ENCODE results near the gene ADARB1. TPM values are rescaled to one million over a fixed set of nuclear protein-coding genes. Genes with fewer than 3 reads are reported as not detected.

The ADARB1 gene
- polyA plus RNA-seq, 1 of the 3 experiments (the other 2 are of a cell fraction): 7.8 TPM

DNA sequence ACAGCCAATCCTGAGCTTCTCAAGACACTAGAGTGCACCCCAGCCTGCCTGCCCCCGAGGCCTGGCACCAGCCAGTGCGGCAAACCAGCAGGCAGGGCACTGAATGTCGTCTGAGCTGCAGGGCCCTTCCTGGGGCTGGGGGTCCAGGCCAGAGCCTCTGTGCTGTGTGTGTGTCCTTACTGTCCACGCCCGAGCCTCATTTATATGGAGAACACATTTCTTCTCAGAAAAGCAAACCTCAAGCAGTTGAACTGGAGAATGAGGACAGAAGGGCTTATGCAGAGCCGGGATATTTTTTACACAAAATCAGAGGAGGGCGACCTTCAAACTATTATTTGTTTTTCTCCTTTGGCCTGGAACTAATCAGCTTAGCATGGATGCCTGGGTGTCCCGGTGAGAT, 160.6 kb downstream of the ADARB1 start:
- no peak overlapping the region for H3K4me2 ChIP-seq
- 80% methylated on average over 8 of the region's 8 CpGs for WGBS (ENCODE audit: low lambda C conversion rate)
- no peak overlapping the region for H3K27ac ChIP-seq (ENCODE audit: low read depth in 2 of 2, low read length in 1 of 2)
- no peak for TF ChIP-seq FOXM1 (IDR thresholded peaks at IDR 0.05; ENCODE audit: low read depth)
- TF ChIP-seq, protein P1, sequence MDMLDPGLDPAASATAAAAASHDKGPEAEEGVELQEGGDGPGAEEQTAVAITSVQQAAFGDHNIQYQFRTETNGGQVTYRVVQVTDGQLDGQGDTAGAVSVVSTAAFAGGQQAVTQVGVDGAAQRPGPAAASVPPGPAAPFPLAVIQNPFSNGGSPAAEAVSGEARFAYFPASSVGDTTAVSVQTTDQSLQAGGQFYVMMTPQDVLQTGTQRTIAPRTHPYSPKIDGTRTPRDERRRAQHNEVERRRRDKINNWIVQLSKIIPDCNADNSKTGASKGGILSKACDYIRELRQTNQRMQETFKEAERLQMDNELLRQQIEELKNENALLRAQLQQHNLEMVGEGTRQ (IDR thresholded peaks at IDR 0.05; ENCODE audit: borderline replicate concordance, low read depth, low read length): no peak
- TF ChIP-seq YY1 (IDR thresholded peaks at IDR 0.05; ENCODE audit: low read depth): no peak
- no peak for TF ChIP-seq EP300 (IDR thresholded peaks at IDR 0.05; ENCODE audit: borderline replicate concordance in 1 of 2, low read depth in 1 of 2, low read length in 1 of 2)
- no peak for TF ChIP-seq POLR2AphosphoS5 (IDR thresholded peaks at IDR 0.05; ENCODE audit: low read depth, low read length)
- no peak for TF ChIP-seq NRF1 (IDR thresholded peaks at IDR 0.05; ENCODE audit: low read depth, low read length)
- TF ChIP-seq NFIC (IDR thresholded peaks at IDR 0.05; ENCODE audit: borderline replicate concordance): no peak
- TF ChIP-seq, protein P2, sequence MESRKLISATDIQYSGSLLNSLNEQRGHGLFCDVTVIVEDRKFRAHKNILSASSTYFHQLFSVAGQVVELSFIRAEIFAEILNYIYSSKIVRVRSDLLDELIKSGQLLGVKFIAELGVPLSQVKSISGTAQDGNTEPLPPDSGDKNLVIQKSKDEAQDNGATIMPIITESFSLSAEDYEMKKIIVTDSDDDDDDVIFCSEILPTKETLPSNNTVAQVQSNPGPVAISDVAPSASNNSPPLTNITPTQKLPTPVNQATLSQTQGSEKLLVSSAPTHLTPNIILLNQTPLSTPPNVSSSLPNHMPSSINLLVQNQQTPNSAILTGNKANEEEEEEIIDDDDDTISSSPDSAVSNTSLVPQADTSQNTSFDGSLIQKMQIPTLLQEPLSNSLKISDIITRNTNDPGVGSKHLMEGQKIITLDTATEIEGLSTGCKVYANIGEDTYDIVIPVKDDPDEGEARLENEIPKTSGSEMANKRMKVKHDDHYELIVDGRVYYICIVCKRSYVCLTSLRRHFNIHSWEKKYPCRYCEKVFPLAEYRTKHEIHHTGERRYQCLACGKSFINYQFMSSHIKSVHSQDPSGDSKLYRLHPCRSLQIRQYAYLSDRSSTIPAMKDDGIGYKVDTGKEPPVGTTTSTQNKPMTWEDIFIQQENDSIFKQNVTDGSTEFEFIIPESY (IDR thresholded peaks at IDR 0.05; ENCODE audit: borderline replicate concordance, low read depth): no peak
- no peak for TF ChIP-seq SMC3 (IDR thresholded peaks at IDR 0.05; ENCODE audit: low read depth, low read length)
- TF ChIP-seq, protein P3, sequence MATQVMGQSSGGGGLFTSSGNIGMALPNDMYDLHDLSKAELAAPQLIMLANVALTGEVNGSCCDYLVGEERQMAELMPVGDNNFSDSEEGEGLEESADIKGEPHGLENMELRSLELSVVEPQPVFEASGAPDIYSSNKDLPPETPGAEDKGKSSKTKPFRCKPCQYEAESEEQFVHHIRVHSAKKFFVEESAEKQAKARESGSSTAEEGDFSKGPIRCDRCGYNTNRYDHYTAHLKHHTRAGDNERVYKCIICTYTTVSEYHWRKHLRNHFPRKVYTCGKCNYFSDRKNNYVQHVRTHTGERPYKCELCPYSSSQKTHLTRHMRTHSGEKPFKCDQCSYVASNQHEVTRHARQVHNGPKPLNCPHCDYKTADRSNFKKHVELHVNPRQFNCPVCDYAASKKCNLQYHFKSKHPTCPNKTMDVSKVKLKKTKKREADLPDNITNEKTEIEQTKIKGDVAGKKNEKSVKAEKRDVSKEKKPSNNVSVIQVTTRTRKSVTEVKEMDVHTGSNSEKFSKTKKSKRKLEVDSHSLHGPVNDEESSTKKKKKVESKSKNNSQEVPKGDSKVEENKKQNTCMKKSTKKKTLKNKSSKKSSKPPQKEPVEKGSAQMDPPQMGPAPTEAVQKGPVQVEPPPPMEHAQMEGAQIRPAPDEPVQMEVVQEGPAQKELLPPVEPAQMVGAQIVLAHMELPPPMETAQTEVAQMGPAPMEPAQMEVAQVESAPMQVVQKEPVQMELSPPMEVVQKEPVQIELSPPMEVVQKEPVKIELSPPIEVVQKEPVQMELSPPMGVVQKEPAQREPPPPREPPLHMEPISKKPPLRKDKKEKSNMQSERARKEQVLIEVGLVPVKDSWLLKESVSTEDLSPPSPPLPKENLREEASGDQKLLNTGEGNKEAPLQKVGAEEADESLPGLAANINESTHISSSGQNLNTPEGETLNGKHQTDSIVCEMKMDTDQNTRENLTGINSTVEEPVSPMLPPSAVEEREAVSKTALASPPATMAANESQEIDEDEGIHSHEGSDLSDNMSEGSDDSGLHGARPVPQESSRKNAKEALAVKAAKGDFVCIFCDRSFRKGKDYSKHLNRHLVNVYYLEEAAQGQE (IDR thresholded peaks at IDR 0.05; ENCODE audit: low read depth, low read length): no peak
- no peak for TF ChIP-seq FOSL2 (IDR thresholded peaks at IDR 0.05; ENCODE audit: borderline replicate concordance, low read depth)
- TF ChIP-seq TCF12 (IDR thresholded peaks at IDR 0.05): no peak
- TF ChIP-seq, protein P4, sequence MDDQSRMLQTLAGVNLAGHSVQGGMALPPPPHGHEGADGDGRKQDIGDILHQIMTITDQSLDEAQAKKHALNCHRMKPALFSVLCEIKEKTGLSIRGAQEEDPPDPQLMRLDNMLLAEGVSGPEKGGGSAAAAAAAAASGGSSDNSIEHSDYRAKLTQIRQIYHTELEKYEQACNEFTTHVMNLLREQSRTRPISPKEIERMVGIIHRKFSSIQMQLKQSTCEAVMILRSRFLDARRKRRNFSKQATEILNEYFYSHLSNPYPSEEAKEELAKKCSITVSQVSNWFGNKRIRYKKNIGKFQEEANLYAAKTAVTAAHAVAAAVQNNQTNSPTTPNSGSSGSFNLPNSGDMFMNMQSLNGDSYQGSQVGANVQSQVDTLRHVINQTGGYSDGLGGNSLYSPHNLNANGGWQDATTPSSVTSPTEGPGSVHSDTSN (IDR thresholded peaks at IDR 0.05): no peak
- TF ChIP-seq MXI1 (IDR thresholded peaks at IDR 0.05; ENCODE audit: low read depth, low read length): no peak
- ChIA-PET POLR2A (no interaction called here), CTCF (interaction anchor here (0.8 to 1.1 kb wide), 3 partner anchors 86 to 98 kb away, joined by 3 to 4 read pairs (median 3); no protein-coding TSS in a partner anchor)
- no peak overlapping the region for H3K4me3 ChIP-seq (ENCODE audit: low read depth in 2 of 2, low read length in 1 of 2)
- H3K79me2 ChIP-seq (ENCODE audit: insufficient read depth): no peaks in the 10 kb centered on the region
- no peaks in the 10 kb centered on the region for H3K36me3 ChIP-seq (replicated peaks in 1 of 2; ENCODE audit: control insufficient read depth in 1 of 2, insufficient read depth in 2 of 2, low read length in 1 of 2)
- no peak for DNase-seq
- H3K9me3 ChIP-seq: no peaks in the 10 kb centered on the region
- H2AFZ ChIP-seq (ENCODE audit: low read depth): no peak overlapping the region
- H3K9me2 ChIP-seq: no peaks in the 10 kb centered on the region
- no peaks in the 10 kb centered on the region; the same call in 1 of the 2 replicates for H3K27me3 ChIP-seq (ENCODE audit: insufficient read depth)
- H4K20me1 ChIP-seq (ENCODE audit: insufficient read depth): no peaks in the 10 kb centered on the region
- no peak overlapping the region for H3K9ac ChIP-seq
- peaks cover 0 to 8% of the 10 kb centered on the region in 2 experiments; a peak in 1 of 4 replicates for H3K4me1 ChIP-seq (ENCODE audit: control insufficient read depth in 1 of 2, insufficient read depth in 2 of 2, low read depth in 1 of 2, low read length in 1 of 2)
- no peaks in the 10 kb centered on the region for H3F3A ChIP-seq (replicated peaks; ENCODE audit: insufficient read depth)
